Measurements from ENCODE around the gene PPP2R5D.

PPP2R5D gene

GRCh38 chr6:42960243-42961019 lies 23.9 kb upstream of the PPP2R5D start, which contains the start of gene GNMT:
GNMT (plus strand) TSS chr6:42960754; CDS start chr6:42960768, 14 bp downstream.
- TF ChIP-seq RAD21 (IDR thresholded peaks at IDR 0.05; ENCODE audit: low read depth), result no peak
- peak; percentile 34; the same call in 1 of the 2 replicates for TF ChIP-seq YY1 (IDR thresholded peaks at IDR 0.05; ENCODE audit: low read depth)
- no peak for TF ChIP-seq FOXM1 (IDR thresholded peaks at IDR 0.05; ENCODE audit: borderline replicate concordance, low read depth)
- 0 out of 2 replicates have a peak, but pooled peaks have one; percentile 10 for TF ChIP-seq TAF1 (IDR thresholded peaks at IDR 0.05; ENCODE audit: low read depth)
- peak; percentile 26; the same call in 1 of the 2 replicates for TF ChIP-seq TEAD4 (IDR thresholded peaks at IDR 0.05)
- TF ChIP-seq, protein P1, sequence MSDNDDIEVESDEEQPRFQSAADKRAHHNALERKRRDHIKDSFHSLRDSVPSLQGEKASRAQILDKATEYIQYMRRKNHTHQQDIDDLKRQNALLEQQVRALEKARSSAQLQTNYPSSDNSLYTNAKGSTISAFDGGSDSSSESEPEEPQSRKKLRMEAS (IDR thresholded peaks at IDR 0.05), result peak; percentile 79
- TF ChIP-seq EP300 (IDR thresholded peaks at IDR 0.05; ENCODE audit: borderline replicate concordance), result no peak
- TF ChIP-seq CREB1 (IDR thresholded peaks at IDR 0.05; ENCODE audit: low read depth), result no peak
- no peak; the same call in 1 of the 2 replicates for TF ChIP-seq NFIC (IDR thresholded peaks at IDR 0.05)
- no peak for TF ChIP-seq CEBPB (IDR thresholded peaks at IDR 0.05)
- TF ChIP-seq REST (IDR thresholded peaks at IDR 0.05; ENCODE audit: low read depth), result peak; percentile 41; the same call in 1 of the 2 replicates
- TF ChIP-seq USF1 (IDR thresholded peaks at IDR 0.05), result no peak
- peak; percentile 39; the same call in 1 of the 2 replicates for TF ChIP-seq ZBTB7A (IDR thresholded peaks at IDR 0.05; ENCODE audit: low read depth)
- 0 out of 2 replicates have a peak, but pooled peaks have one; percentile 11 for TF ChIP-seq EGR1 (IDR thresholded peaks at IDR 0.05)
- TF ChIP-seq TCF12 (IDR thresholded peaks at IDR 0.05; ENCODE audit: low read depth), result peak; percentile 50; the same call in 1 of the 2 replicates

GRCh38 chr6:42961020-42961470 lies 23.3 kb upstream of the PPP2R5D start:
- TF ChIP-seq EP300 (IDR thresholded peaks at IDR 0.05; ENCODE audit: borderline replicate concordance) (no peak), CEBPB (IDR thresholded peaks at IDR 0.05) (peak; percentile 27; the same call in 1 of the 2 replicates), TCF12 (IDR thresholded peaks at IDR 0.05; ENCODE audit: low read depth) (no peak), TEAD4 (IDR thresholded peaks at IDR 0.05) (no peak), REST (IDR thresholded peaks at IDR 0.05; ENCODE audit: low read depth) (no peak)

DNA sequence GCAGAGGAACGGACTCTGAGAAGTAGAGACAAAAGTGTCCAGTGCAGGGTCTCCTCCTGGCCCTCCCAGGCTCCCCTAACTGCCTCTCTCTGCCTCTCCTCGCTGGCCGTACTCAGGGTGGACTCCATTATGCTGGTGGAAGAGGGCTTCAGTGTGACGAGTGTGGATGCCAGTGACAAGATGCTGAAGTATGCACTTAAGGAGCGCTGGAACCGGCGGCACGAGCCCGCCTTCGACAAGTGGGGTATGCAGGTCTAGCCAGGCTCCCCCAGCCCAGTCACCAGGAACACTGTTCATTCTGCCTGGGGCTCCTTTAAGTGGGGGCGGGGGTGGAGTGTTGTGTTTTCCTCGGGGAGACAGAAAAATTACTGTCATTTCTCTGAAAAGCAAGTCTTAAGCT lies 22.3 kb upstream of the PPP2R5D start:
- TF ChIP-seq FOXM1 (IDR thresholded peaks at IDR 0.05; ENCODE audit: borderline replicate concordance, low read depth) (no peak), NFIC (IDR thresholded peaks at IDR 0.05) (no peak), ZBTB7A (IDR thresholded peaks at IDR 0.05; ENCODE audit: low read depth) (no peak)

DNA sequence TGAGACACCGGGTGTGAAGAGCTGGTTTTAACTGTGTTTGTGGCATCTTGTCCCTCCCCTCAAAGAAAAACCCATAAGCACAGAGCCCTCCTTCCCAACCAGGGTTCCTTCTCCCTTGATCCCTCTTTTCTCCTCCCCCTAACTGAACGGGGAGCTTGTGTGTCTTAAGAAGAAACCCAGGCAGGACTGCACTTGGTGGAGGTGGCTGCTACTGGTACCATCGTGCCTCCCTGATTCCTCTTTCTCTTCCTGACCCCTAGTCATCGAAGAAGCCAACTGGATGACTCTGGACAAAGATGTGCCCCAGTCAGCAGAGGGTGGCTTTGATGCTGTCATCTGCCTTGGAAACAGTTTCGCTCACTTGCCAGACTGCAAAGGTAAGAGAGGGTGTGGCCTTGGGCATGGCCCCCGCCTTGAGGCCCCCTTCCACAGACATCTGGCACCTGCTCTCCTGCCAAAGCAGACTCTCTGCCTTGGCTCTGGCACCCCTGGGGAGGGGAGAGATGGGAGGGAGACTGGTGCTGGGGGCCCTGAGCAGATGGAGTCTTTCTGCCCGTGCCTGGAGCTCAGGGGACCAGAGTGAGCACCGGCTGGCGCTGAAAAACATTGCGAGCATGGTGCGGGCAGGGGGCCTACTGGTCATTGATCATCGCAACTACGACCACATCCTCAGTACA lies 21.7 kb upstream of the PPP2R5D start:
- TF ChIP-seq EGR1 (IDR thresholded peaks at IDR 0.05) (no peak), CREB1 (IDR thresholded peaks at IDR 0.05; ENCODE audit: low read depth) (no peak), TAF1 (IDR thresholded peaks at IDR 0.05; ENCODE audit: low read depth) (no peak), REST (IDR thresholded peaks at IDR 0.05; ENCODE audit: low read depth) (no peak), FOXM1 (IDR thresholded peaks at IDR 0.05; ENCODE audit: borderline replicate concordance, low read depth) (no peak), RAD21 (IDR thresholded peaks at IDR 0.05; ENCODE audit: low read depth) (no peak), TCF12 (IDR thresholded peaks at IDR 0.05; ENCODE audit: low read depth) (no peak), CEBPB (IDR thresholded peaks at IDR 0.05) (no peak), NFIC (IDR thresholded peaks at IDR 0.05) (no peak), USF1 (IDR thresholded peaks at IDR 0.05) (no peak), EP300 (IDR thresholded peaks at IDR 0.05; ENCODE audit: borderline replicate concordance) (no peak), ZBTB7A (IDR thresholded peaks at IDR 0.05; ENCODE audit: low read depth) (no peak), TEAD4 (IDR thresholded peaks at IDR 0.05) (no peak), YY1 (IDR thresholded peaks at IDR 0.05; ENCODE audit: low read depth) (no peak)
- TF ChIP-seq, protein P1 (IDR thresholded peaks at IDR 0.05), result no peak
